Fibroblast of pulmonary artery (primary cell): ENCODE results near the gene HDAC10.

Experiments used
- DNase-seq: peaks from one replicate; pipeline ENCODE4 v3.0.0-alpha.2; 2010; ENCODE audit warnings: low read depth
- H3K4me3 ChIP-seq: replicated peaks from 2 replicates; pipeline ENCODE4 v1.5.1; 2011; ENCODE audit warnings: low read depth, mild to moderate bottlenecking, control low read depth, low read length, moderate library complexity
- CTCF ChIP-seq: IDR thresholded peaks from 2 replicates; pipeline ENCODE4 v1.5.1; 2011; ENCODE audit warnings: mild to moderate bottlenecking, control low read depth, low read length, inconsistent platforms; ENCODE audit errors: missing control alignments

Gene HDAC10

DNA sequence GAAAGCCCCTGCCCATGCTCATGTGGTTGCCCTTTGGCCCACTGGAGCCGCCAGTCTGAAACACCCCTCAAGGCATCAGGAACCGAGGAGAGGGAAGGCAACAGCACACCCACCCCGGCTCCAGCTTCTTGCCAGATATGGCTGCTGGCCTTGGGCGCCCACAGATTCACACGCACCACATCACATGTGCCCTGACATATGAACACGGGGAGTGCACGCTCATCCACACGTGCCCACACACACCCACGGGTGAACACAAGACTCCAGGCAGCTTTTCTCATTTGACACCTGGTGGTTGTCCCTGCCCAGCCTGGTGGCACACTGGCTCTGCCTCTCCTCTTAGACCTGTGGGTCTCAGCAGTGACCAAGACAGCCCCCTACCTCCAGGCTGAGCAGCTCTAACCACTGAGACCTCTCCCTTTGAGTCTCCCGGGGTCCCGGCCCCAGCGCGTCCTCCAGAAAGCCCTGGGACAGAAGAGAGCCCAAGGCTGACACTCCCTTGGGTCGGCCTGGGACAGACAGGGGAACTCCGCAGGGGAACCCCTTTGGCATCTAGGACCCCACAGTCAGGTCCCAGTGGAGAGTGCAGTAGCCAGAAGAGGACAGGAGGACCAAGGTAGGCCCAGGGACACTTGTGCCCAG lies 13.2 kb upstream of the HDAC10 start:
- DNase-seq: no peak
- TF ChIP-seq CTCF: no peak
- no peak overlapping the region for H3K4me3 ChIP-seq

- DNase-seq: no peak
- no peak for TF ChIP-seq CTCF
- H3K4me3 ChIP-seq: no peak overlapping the region
Measured at GRCh38 chr22:50262973-50263617, 12.0 kb upstream of the HDAC10 start.

DNA sequence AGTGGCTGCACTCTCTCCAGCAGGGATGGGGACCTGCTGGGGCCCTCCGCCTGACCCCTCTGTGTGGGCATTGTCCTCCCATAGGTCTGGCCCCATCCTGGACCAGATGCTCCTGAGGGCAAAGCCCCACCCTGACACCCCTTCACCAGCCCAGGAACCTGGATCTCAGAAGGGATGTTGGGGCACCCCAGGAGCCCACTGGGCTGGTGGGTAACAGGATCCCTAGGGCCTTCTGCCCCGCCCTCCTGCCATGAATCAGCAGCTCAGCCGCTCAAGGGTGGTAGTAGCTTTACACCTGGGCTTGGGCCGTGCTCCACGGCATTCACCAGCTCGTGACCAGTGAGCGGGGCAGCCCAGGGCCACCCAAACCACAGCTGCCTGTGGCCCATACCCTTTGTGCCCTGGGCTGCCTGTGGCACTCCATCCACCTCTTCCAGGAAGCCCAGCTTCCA lies 11.4 kb upstream of the HDAC10 start:
- no peak overlapping the region for H3K4me3 ChIP-seq
- no peak for DNase-seq
- TF ChIP-seq CTCF: no peak

DNA sequence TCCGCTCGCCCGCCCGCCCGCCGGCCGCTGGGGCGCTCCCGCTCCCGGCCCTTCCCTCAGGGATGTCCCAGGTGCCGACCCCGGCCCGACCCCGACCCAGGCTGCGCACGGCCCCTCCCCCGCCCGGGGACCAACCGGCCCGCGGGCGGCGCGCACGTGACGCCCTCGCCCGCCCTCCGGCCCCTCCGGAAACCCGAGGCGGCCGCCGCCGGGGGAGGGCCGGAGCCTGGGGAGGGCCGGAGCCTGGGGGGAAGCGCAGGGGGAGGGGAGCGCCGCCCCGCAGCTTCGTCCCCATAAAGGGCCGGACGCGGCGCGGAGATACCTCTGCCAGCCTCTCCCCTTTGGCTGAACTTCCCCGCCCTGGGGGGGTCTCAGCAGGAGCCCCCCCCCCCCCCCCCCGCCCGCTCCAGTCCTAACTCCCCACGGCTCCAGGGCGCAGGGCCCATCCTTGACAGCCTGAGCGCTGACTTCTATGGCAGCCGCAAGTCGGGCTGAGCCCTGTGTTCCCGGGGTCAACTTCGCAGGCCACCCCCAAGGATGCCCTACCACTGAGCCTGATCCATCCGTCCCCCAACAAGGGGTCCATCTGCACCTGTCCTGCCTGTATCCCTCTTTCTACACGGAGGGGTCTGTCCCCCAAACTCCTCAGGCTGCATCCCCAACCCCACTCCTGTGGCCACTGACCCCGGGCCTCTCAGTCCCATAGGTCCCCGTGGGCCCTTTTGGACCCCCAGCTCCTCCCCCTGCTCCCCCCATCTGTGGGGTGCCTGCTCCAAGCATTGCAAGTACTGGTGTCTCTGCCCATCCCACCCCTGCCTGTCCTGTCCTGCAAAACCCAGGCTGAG lies 10.8 kb upstream of the HDAC10 start, which contains the start of gene MAPK12:
TSS of gene MAPK12 (minus strand) at position 69 of the 845 bp plus-strand sequence. CDS start 174 bp downstream, outside the sequence.
- H3K4me3 ChIP-seq: peak within 1 kb of the TSS; percentile 68
- peak; percentile 28 for DNase-seq
- no peak for TF ChIP-seq CTCF

DNA sequence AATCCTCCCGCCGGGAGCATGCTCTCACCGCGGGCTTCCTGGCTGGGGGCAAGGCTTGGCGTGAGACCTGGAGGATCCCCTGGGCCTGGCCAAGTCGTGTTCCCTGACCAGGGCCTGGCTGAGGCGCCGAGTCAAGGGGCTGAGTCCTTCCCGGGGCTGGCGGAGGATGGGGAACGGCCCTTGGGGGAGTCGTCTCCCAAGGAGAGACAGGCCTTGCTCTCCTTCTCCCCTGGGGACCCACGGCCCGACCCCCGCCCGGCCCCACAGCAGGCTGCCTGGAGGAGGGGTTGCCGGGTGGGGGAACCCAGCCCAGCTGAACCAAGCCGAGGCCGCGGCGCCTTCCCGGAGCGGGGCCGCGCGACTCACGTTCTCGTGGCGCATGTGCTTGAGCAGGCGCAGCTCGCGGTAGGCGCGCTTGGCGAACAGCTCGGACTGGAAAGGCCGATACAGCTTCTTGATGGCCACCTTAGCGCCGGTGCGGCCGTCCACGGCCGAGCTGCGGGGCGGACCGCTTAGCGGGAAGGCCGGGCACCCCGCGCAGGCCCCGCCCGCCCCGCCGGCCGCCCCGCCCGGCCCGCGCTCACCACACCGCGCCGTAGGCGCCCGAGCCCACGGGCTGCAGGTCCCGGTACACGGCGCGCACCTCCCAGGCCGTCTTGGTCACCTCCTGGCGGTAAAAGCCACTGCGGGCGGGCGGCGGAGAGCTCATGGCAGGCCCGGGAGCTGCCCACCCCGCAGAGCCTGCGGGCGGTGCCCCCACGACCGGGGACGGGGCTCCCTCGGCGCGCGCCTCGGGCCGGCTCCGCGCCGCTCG lies 9.9 kb upstream of the HDAC10 start:
- peak; percentile 71 for DNase-seq

More for the DNA sequence above, 9.9 kb upstream of the HDAC10 start:
- H3K4me3 ChIP-seq: peak overlapping the region; percentile 68
- no peak for TF ChIP-seq CTCF
